Prostate gland (tissue), 2 donors: Measurements from ENCODE around the gene GABRR1. TPM values are rescaled to one million over a fixed set of nuclear protein-coding genes. Genes with fewer than 3 reads are reported as not detected.

Experiments
- DNase-seq: peaks from one replicate; pipeline ENCODE4 v3.0.0-alpha.2; 2019; ENCODE audit warnings: low spot score
- H3K27ac ChIP-seq, 2 donors: fragments of 200-600 bp; sonication (generic); 2 replicates each; pipeline ENCODE4 v1.5.1; 2017 to 2019
- H3K27me3 ChIP-seq: fragments of 200-600 bp; sonication (generic); replicated peaks from 2 replicates; pipeline ENCODE4 v1.5.1; 2019; ENCODE audit not compliant: insufficient read depth
- H3K36me3 ChIP-seq, 2 donors: fragments of 200-600 bp; sonication (generic); 1 replicate in 1 of 2; 2 replicates in 1 of 2; pipeline versions ENCODE4 v1.5.1 to v1.8.1; 2017 to 2019
- H3K4me1 ChIP-seq: fragments of 200-600 bp; sonication (generic); replicated peaks from 2 replicates; pipeline ENCODE4 v1.5.1; 2019
- H3K4me3 ChIP-seq, 2 donors: fragments of 200-600 bp; sonication (generic); 2 replicates each; pipeline ENCODE4 v1.5.1; 2017 to 2019
- H3K9me3 ChIP-seq: fragments of 200-600 bp; sonication (generic); 2 replicates; pipeline ENCODE4 v1.5.1; 2017
- POLR2A ChIP-seq: fragments of 450-650 bp; IDR thresholded peaks from one replicate; pipeline ENCODE4 v1.6.1; 2016; ENCODE audit warnings: antibody characterized with exemption, mild to moderate bottlenecking
- POLR2AphosphoS5 ChIP-seq: sonication (generic); formaldehyde crosslinking; IDR thresholded peaks from one replicate; pipeline ENCODE4 v1.6.1; 2017; ENCODE audit warnings: antibody characterized with exemption
- WGBS: methylation state at CpG from one replicate; pipeline ENCODE4 v1.1.5; 2018; 5-methylcytosine and 5-hydroxymethylcytosine counted together
- intact Hi-C: fragments of 100-400 bp; cut with DNase I; formaldehyde crosslinking; loops from one replicate; pipeline ENCODE4 v1.14.2; 2022
- total RNA-seq, 2 donors: library from RNA; depleted of rRNA; stranded (reverse); fragments of >200 nt; gene quantifications; one replicate each; pipeline ENCODE4 v1.1.0, GENCODE V29; 2016
- TF ChIP-seq, protein P1 (sequence below), 4 experiments: fragments of 200-600 bp in 2 of 4; fragments of 450-650 bp in 2 of 4; sonication (generic) in 2 of 4; IDR thresholded peaks; 1 replicate in 3 of 4; 2 replicates in 1 of 4; pipeline ENCODE4 v1.5.1; 2016 to 2019; ENCODE audit warnings: antibody characterized with exemption in 4 of 4, mild to moderate bottlenecking in 2 of 4, moderate library complexity in 2 of 4

GABRR1 gene
- total RNA-seq, 2 donors from 2014 or later = 0.97 TPM; not detected in 1

- no peak overlapping the region for H3K4me3 ChIP-seq
- TF ChIP-seq POLR2A (no peak), POLR2AphosphoS5 (no peak)
- TF ChIP-seq, protein P1, sequence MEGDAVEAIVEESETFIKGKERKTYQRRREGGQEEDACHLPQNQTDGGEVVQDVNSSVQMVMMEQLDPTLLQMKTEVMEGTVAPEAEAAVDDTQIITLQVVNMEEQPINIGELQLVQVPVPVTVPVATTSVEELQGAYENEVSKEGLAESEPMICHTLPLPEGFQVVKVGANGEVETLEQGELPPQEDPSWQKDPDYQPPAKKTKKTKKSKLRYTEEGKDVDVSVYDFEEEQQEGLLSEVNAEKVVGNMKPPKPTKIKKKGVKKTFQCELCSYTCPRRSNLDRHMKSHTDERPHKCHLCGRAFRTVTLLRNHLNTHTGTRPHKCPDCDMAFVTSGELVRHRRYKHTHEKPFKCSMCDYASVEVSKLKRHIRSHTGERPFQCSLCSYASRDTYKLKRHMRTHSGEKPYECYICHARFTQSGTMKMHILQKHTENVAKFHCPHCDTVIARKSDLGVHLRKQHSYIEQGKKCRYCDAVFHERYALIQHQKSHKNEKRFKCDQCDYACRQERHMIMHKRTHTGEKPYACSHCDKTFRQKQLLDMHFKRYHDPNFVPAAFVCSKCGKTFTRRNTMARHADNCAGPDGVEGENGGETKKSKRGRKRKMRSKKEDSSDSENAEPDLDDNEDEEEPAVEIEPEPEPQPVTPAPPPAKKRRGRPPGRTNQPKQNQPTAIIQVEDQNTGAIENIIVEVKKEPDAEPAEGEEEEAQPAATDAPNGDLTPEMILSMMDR (IDR thresholded peaks at IDR 0.05) = no peak
- H3K9me3 ChIP-seq = no peaks in the 10 kb centered on the region
- no peaks in the 10 kb centered on the region for H3K4me1 ChIP-seq
- H3K36me3 ChIP-seq = no peaks in the 10 kb centered on the region
- no peak for DNase-seq
- no peaks in the 10 kb centered on the region for H3K27me3 ChIP-seq
- no peak overlapping the region for H3K27ac ChIP-seq
- intact Hi-C loops = no loop called here
These were observed 3.0 kb downstream of the GABRR1 start for GRCh38 chr6:89214197-89214596.

- DNase-seq = no peak
- WGBS = 76% methylated on average over 5 of the region's 5 CpGs
- H3K27me3 ChIP-seq = no peaks in the 10 kb centered on the region
- no peaks in the 10 kb centered on the region for H3K4me1 ChIP-seq
- no peak overlapping the region for H3K4me3 ChIP-seq
- TF ChIP-seq, protein P1 (IDR thresholded peaks at IDR 0.05) = no peak
- no peak for TF ChIP-seq POLR2A
- H3K9me3 ChIP-seq = no peaks in the 10 kb centered on the region
- intact Hi-C loops = no loop called here
- H3K36me3 ChIP-seq = no peaks in the 10 kb centered on the region
- no peak overlapping the region for H3K27ac ChIP-seq
These were observed 4.7 kb downstream of the GABRR1 start for GRCh38 chr6:89212472-89212871.

- no peaks in the 10 kb centered on the region for H3K9me3 ChIP-seq
- H3K27me3 ChIP-seq = no peaks in the 10 kb centered on the region
- TF ChIP-seq POLR2A = no peak
- TF ChIP-seq, protein P1 (IDR thresholded peaks at IDR 0.05) = no peak
- TF ChIP-seq POLR2AphosphoS5 = no peak
- no peak overlapping the region for H3K27ac ChIP-seq
- no peaks in the 10 kb centered on the region for H3K36me3 ChIP-seq
- no peaks in the 10 kb centered on the region for H3K4me1 ChIP-seq
- H3K4me3 ChIP-seq = no peak overlapping the region
- no peak for DNase-seq
- intact Hi-C loops = no loop called here
- WGBS = 94% methylated on average over 6 of the region's 6 CpGs
These were observed 7.7 kb downstream of the GABRR1 start for GRCh38 chr6:89209457-89209856.

GRCh38 chr6:89208551-89208950 lies 8.6 kb downstream of the GABRR1 start:
- Histone ChIP-seq H3K4me1 (no peaks in the 10 kb centered on the region), H3K27me3 (no peaks in the 10 kb centered on the region), H3K4me3 (no peak overlapping the region), H3K36me3 (no peaks in the 10 kb centered on the region), H3K27ac (no peak overlapping the region), H3K9me3 (no peaks in the 10 kb centered on the region)
- no peak for DNase-seq
- 53% methylated on average over 4 of the region's 4 CpGs for WGBS
- TF ChIP-seq, protein P1 (IDR thresholded peaks at IDR 0.05) = no peak
- no peak for TF ChIP-seq POLR2AphosphoS5
- TF ChIP-seq POLR2A = no peak
- intact Hi-C loops = no loop called here

- no peak overlapping the region for H3K27ac ChIP-seq
- H3K4me3 ChIP-seq = no peak overlapping the region
- no peaks in the 10 kb centered on the region for H3K36me3 ChIP-seq
- TF ChIP-seq POLR2AphosphoS5 (no peak), POLR2A (no peak)
- TF ChIP-seq, protein P1 (IDR thresholded peaks at IDR 0.05) = no peak
- no peaks in the 10 kb centered on the region for H3K9me3 ChIP-seq
- no peaks in the 10 kb centered on the region for H3K4me1 ChIP-seq
- intact Hi-C loops = no loop called here
- H3K27me3 ChIP-seq = no peaks in the 10 kb centered on the region
- DNase-seq = no peak
- 76% methylated on average over 4 of the region's 4 CpGs for WGBS
These were observed 11.3 kb downstream of the GABRR1 start for GRCh38 chr6:89205819-89206218.
